ENCODE data around the gene EBF3.

EBF3 gene

GRCh38 chr10:129811208-129811607 lies 152.9 kb downstream of the EBF3 start:
- TF ChIP-seq CTCF (IDR thresholded peaks at IDR 0.05; ENCODE audit: extremely low read depth, insufficient read depth, missing control alignments) = no peak
- in situ Hi-C loops (cut with MboI; ENCODE audit: low pct_unique_long_range_greater_than_20kb, low sequenced_read_pairs, unreplicated experiment) = no loop called here
- no peak for DNase-seq (ENCODE audit: low spot score)

GRCh38 chr10:129809841-129810240 lies 154.2 kb downstream of the EBF3 start:
- no peak for DNase-seq (ENCODE audit: low spot score)
- no peak for TF ChIP-seq CTCF (IDR thresholded peaks at IDR 0.05; ENCODE audit: extremely low read depth, insufficient read depth, missing control alignments)
- in situ Hi-C loops (cut with MboI; ENCODE audit: low pct_unique_long_range_greater_than_20kb, low sequenced_read_pairs, unreplicated experiment) = no loop called here

- no peak for DNase-seq (ENCODE audit: low spot score)
- no peak for TF ChIP-seq CTCF (IDR thresholded peaks at IDR 0.05; ENCODE audit: extremely low read depth, insufficient read depth, missing control alignments)
- in situ Hi-C loops (cut with MboI; ENCODE audit: low pct_unique_long_range_greater_than_20kb, low sequenced_read_pairs, unreplicated experiment) = no loop called here
These were observed 154.6 kb downstream of the EBF3 start for GRCh38 chr10:129809431-129809830.

- no peak for TF ChIP-seq CTCF (IDR thresholded peaks at IDR 0.05; ENCODE audit: extremely low read depth, insufficient read depth, missing control alignments)
These were observed 155.7 kb downstream of the EBF3 start for GRCh38 chr10:129808092-129808983.

GRCh38 chr10:129807211-129807610 lies 156.9 kb downstream of the EBF3 start:
- DNase-seq (ENCODE audit: low spot score) = no peak
- in situ Hi-C loops (cut with MboI; ENCODE audit: low pct_unique_long_range_greater_than_20kb, low sequenced_read_pairs, unreplicated experiment) = no loop called here
- TF ChIP-seq CTCF (IDR thresholded peaks at IDR 0.05; ENCODE audit: extremely low read depth, insufficient read depth, missing control alignments) = no peak

More at GRCh38 chr10:129808092-129808983, 155.7 kb downstream of the EBF3 start:
- in situ Hi-C loops (cut with MboI; ENCODE audit: low pct_unique_long_range_greater_than_20kb, low sequenced_read_pairs, unreplicated experiment) = no loop called here
- no peak for DNase-seq (ENCODE audit: low spot score)

- no peak for DNase-seq (ENCODE audit: low spot score)
- in situ Hi-C loops (cut with MboI; ENCODE audit: low pct_unique_long_range_greater_than_20kb, low sequenced_read_pairs, unreplicated experiment) = no loop called here
- no peak for TF ChIP-seq CTCF (IDR thresholded peaks at IDR 0.05; ENCODE audit: extremely low read depth, insufficient read depth, missing control alignments)
These were observed 163.2 kb downstream of the EBF3 start for GRCh38 chr10:129800796-129801340.
